ENCODE measurements around the gene LAMTOR4. TPM values are rescaled to one million over a fixed set of nuclear protein-coding genes. Genes with fewer than 3 reads are reported as not detected.

LAMTOR4 gene
- total RNA-seq, 4 donors from 2014 or later: 97.6 to 141 (median 127) TPM

- Histone ChIP-seq H3K27ac (peak overlapping the region in 1 of 4 donors; percentile 31), H3K27me3 (no peaks in the 10 kb centered on the region), H3K4me3 (no peak overlapping the region), H3K9me3 (no peaks in the 10 kb centered on the region), H3K4me1 (peaks cover 20 to 23% of the 10 kb centered on the region in 2 donors), H3K36me3 (no peaks in the 10 kb centered on the region)
- TF ChIP-seq CTCF (IDR thresholded peaks at IDR 0.05 in 4 of 5, conservative IDR thresholded peaks at IDR 0.05 in 1 of 5): no peak
- in situ Hi-C loops (cut with MboI; ENCODE audit: low sequenced_read_pairs in 4 of 4) (loop anchor here in 2 of 4 donors (10.0 to 25.0 kb wide), 2 partner anchors 130 to 213 kb away; no protein-coding TSS in a partner anchor), intact Hi-C loops (cut with DNase I; ENCODE audit: low total_unique reads) (loop anchor here (5.0 to 10.0 kb wide), 3 partner anchors 37 to 132 kb away; partner anchors contain the start of genes COPS6 and ZKSCAN1)
- ATAC-seq (no peak), DNase-seq (no peak)
Observed at GRCh38 chr7:100124301-100125230, 24.2 kb upstream of the LAMTOR4 start.

GRCh38 chr7:100126239-100126930 is 22.3 kb upstream of the LAMTOR4 start:
- peaks cover 11 to 22% of the 10 kb centered on the region in 2 donors for H3K4me1 ChIP-seq
- in situ Hi-C loops (cut with MboI; ENCODE audit: low sequenced_read_pairs in 4 of 4) (loop anchor here in 2 of 4 donors (10.0 to 25.0 kb wide), 2 partner anchors 132 to 211 kb away; no protein-coding TSS in a partner anchor), intact Hi-C loops (cut with DNase I; ENCODE audit: low total_unique reads) (loop anchor here (5.0 to 10.0 kb wide), 3 partner anchors 39 to 134 kb away; partner anchors contain the start of genes COPS6 and ZKSCAN1)

GRCh38 chr7:100126931-100127865 is 21.5 kb upstream of the LAMTOR4 start, which contains the start of gene MBLAC1:
MBLAC1 (plus strand) TSS chr7:100126967; CDS start chr7:100127396, 429 bp downstream.
- ATAC-seq: peak; percentile 93 to 94
- H3K36me3 ChIP-seq: no peaks in the 10 kb centered on the region
- H3K9me3 ChIP-seq: no peaks in the 10 kb centered on the region
- H3K4me1 ChIP-seq: peaks cover 11 to 22% of the 10 kb centered on the region in 2 donors
- in situ Hi-C loops (cut with MboI; ENCODE audit: low sequenced_read_pairs in 4 of 4) (loop anchor here in 2 of 4 donors (10.0 to 25.0 kb wide), 2 partner anchors 132 to 210 kb away; no protein-coding TSS in a partner anchor), intact Hi-C loops (cut with DNase I; ENCODE audit: low total_unique reads) (loop anchor here (1.0 to 10.0 kb wide), 5 partner anchors 8 to 135 kb away; partner anchors contain the start of genes AP4M1, CNPY4, COPS6 and MCM7)
- TF ChIP-seq POLR2A (IDR thresholded peaks at IDR 0.05): no peak
- DNase-seq: peak; percentile 82 to 84
- peak within 1 kb of the TSS; percentile 90 to 96 (median 92) for H3K27ac ChIP-seq
- peak within 1 kb of the TSS; percentile 75 to 94 (median 84) for H3K4me3 ChIP-seq
- no peaks in the 10 kb centered on the region for H3K27me3 ChIP-seq

More at GRCh38 chr7:100126239-100126930, 22.3 kb upstream of the LAMTOR4 start:
- Histone ChIP-seq H3K27me3 (no peaks in the 10 kb centered on the region), H3K4me3 (peak overlapping the region; percentile 75 to 94 (median 84)), H3K27ac (peak overlapping the region; percentile 90 to 96 (median 92)), H3K36me3 (no peaks in the 10 kb centered on the region), H3K9me3 (no peaks in the 10 kb centered on the region)
- no peak for TF ChIP-seq CTCF (IDR thresholded peaks at IDR 0.05 in 4 of 5, conservative IDR thresholded peaks at IDR 0.05 in 1 of 5)
- TF ChIP-seq POLR2A (IDR thresholded peaks at IDR 0.05): no peak
- no peak for DNase-seq
- peak; percentile 41 to 42 for ATAC-seq

GRCh38 chr7:100127866-100128636 is 20.7 kb upstream of the LAMTOR4 start:
- no peaks in the 10 kb centered on the region for H3K27me3 ChIP-seq
- ATAC-seq (no peak), DNase-seq (no peak)
- H3K27ac ChIP-seq: peak overlapping the region; percentile 90 to 96 (median 92)
- no peaks in the 10 kb centered on the region for H3K9me3 ChIP-seq
- no peaks in the 10 kb centered on the region for H3K36me3 ChIP-seq
- TF ChIP-seq POLR2A (IDR thresholded peaks at IDR 0.05): no peak
- TF ChIP-seq CTCF (IDR thresholded peaks at IDR 0.05 in 4 of 5, conservative IDR thresholded peaks at IDR 0.05 in 1 of 5): no peak
- peaks cover 11 to 22% of the 10 kb centered on the region in 2 donors for H3K4me1 ChIP-seq
- in situ Hi-C loops (cut with MboI; ENCODE audit: low sequenced_read_pairs in 4 of 4): loop anchor here in 2 of 4 donors (10.0 to 25.0 kb wide), 2 partner anchors 133 to 209 kb away; no protein-coding TSS in a partner anchor
- peak overlapping the region; percentile 75 to 94 (median 84) for H3K4me3 ChIP-seq
- intact Hi-C loops (cut with DNase I; ENCODE audit: low total_unique reads): loop anchor here (1.0 to 10.0 kb wide), 5 partner anchors 9 to 136 kb away; partner anchors contain the start of genes AP4M1, CNPY4, COPS6 and MCM7
